Activated CD4-positive, alpha-beta T cell treated with anti-CD3 and anti-CD28 coated beads, Interleukin-2, amount 50 U/mL, for 4 hours (primary cell): ENCODE measurements around the gene HFE.
"Not testable (repeated sequence)": the region's sequence is repeated elsewhere in the genome, so short reads cannot be mapped to it uniquely, and the experiment has no call there.

Experiments used
- DNase-seq, 2 experiments: peaks; one replicate each; pipeline ENCODE4 v3.0.0-alpha.2; 2020

HFE gene

DNA sequence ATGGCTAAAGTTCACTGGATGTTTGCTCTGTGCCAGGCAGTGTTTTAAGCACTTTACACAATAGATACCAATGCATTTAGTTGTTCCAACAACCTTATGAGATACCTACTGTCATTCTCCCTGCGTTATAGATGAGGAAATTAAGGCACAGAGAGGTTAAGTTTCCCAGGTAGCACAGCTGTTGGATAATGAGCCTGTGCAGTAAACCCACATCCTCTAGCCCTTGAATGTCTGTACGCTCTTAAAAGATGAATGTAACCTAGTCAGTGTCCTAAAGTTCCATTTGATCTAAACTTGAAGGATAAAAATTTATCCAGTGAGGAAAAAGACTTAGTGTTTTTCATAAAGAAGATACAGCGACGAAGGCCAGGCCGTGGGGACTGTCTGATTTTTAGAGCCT lies 28.0 kb downstream of the HFE start:
- DNase-seq: no peak

DNA sequence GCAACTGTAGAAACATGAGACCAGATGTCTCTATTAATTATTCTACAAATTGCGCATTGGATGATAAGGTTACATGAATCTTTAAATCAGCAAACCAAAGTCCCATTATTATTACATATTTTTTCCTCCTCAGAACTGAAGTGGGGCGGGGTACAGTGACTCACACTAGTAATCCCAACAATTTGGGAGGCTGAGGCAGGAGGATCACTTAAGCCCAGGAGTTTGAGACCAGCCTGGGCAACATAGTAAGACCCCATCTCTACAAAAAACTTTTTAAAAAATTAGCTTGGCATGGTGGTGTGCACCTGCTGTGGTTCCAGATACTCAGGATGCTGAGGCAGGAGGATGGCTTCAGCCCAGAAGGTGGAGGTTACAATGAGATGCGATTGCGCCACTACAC lies 29.0 kb downstream of the HFE start:
- DNase-seq: no peak

DNA sequence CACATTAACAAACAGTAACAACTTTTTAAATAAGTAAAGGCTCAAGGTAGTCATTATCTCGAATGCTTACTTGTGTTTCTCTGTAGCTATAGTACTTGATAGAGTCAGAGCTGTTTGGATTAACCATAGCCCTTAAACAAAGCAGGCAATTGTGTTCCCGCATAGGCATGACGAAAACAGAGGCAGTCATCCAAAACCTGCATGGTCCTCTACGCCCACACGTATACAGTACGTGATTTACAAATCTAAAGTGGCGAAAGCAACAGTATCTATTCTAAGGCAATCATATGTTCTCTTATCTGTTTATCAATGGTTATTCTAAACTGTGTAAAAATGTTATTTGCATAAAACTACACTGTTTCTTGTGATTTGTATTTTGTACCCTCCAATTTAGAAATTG lies 31.8 kb downstream of the HFE start:
- DNase-seq: no peak

DNA sequence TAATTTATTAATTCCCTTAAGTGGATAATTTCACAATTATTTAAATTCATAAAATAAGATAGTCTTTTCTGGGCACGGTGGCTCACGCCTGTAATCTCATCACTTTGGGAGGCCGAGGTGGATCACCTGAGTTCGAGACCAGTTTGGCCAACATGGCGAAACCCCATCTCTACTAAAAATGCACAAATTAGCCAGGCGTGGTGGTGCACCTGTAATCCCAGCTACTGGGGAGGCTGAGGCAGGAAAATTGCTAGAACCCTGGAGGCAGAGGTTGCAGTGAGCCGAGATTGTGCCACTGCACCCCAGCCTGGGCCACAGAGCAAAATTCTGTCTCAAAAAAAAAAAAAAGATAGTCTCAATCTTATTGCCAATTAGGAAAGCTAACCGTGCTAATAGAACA lies 32.9 kb downstream of the HFE start:
- DNase-seq: not testable (repeated sequence)

DNA sequence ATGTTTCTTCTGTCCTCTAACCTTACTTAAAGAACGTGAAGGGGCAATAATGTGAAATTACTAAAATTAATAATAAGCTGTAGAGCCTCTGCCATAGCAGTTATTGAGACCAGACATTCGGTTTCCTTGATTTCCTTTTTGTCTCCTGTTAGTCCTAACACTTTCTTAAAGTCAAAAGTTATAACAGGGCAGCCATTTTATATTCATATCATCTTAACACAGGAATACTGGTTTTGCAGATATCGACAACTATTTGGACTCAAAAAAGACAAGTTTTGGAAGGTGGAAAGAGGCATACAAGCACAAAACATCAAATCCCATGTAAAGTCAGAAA lies 33.5 kb downstream of the HFE start:
- no peak for DNase-seq

DNA sequence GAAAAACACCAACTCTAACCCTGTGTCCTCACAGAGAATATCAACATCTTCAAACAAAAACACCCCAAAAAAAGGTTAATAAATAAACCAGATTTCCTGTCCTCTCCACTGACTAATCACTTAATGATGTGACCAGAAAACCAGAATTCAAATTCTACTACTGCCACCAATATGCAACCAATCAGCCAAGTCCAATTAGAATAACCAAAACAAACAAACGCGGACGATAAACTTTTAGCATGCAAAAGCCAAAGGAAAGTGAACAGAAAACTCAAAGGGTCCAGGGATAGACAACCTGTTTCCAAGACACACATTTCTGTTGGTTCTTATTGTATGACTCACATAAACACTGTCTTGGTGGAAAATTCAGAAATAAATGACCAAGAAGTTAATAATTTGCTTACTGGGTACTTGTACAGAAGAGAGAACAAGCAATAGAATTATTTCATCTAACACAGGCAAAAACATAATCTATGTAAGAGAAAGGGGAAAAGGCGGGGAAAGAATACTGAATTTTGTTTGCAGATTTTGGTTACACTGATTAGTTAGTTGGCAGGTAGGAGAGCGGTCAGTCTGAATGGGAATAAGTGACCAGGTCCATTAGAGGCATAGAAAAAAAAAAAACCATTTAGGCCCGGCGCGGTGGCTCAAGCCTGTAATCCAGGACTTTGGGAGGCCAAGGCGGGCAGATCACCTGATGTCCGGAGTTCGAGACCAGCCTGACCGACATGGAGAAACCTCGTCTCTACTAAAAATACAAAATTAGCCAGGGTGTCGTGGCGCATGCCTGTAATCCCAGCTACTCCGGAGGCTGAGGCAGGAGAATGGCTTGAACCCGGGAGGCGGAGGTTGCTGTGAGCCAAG lies 34.1 kb downstream of the HFE start:
- DNase-seq: no peak

DNA sequence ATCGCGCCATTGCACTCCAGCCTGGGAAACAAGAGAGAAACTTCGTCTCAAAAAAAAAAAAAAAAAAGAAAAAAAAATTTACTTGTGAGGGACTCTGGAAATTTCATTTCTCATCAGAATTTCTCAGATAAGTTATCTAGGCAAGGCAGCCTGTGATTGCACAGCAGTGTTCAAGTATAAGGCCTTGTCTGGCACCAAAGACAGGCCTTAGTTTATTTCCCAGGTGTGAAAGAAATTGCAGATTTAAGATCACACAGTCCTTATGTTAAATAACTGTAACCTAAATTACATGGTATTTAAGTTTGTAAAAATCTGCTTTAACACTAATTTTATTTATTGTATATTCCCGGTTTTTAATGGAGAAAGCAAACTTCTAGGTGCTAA lies 34.8 kb downstream of the HFE start:
- no peak for DNase-seq

DNA sequence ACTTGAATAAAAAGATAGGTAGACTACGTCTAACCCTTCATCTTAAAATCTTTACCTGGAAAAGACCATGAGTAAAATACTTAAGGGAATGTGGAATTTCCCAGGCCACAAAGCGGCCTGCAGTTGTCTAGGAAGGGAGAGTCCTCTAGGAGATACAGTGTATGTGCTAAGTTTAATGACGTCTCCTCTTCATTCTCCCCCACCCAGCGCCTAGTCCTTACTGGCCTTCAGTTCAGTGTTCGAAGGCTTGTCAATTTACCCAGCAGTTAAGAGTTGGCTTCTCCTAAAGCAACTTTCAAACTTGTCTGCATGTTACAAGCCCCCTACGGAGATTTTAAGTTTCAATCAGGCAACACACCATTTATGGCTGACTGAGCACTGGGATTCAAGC lies 35.2 kb downstream of the HFE start:
- DNase-seq: no peak

DNA sequence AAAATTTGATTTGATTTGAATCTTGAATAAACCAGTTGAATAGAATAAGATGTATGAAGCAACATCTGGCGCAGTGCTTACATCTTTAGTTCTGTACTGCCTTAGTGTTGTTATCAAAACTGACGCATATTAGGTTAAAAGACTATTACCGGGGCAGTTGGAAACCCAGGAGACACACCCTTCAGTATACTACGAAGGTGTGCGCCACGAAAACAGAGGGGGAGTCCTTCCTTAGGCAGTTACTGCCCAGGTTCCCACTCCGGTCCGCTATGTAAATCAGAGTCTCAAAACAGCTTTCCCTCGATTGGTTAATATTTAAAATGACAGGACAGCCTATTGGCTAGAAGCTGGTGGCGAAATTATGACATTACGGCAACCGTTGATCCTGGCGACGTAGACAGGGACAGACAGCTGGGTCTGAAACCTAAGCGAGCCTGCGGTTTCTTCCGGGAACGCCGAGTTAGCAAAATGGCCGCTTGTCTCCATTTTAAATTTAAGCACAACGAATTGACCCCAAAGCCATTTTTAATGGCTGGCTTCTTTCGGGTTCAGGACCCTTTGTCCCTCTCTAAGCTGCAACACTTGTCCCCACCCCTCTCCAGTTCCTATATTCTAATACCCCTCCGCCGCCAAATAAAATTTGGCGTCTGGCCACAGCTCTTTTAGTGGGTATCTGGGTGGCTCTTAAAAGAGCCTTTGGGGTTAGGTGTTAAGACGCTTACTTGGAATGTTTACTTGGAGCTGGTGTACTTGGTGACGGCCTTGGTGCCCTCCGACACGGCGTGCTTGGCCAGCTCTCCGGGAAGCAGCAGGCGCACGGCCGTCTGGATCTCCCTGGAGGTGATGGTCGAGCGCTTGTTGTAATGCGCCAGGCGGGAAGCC lies 35.8 kb downstream of the HFE start:
- peak; percentile 92 to 94 for DNase-seq

DNA sequence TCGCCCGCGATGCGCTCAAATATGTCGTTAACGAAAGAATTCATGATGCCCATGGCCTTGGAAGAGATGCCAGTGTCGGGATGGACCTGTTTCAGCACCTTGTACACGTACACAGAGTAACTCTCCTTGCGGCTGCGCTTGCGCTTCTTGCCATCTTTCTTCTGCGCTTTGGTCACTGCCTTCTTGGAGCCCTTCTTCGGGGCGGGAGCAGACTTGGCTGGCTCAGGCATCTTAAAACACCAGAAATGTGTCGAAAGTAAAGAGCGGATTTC lies 36.4 kb downstream of the HFE start:
- peak in 1 of 2 experiments; percentile 57 for DNase-seq

DNA sequence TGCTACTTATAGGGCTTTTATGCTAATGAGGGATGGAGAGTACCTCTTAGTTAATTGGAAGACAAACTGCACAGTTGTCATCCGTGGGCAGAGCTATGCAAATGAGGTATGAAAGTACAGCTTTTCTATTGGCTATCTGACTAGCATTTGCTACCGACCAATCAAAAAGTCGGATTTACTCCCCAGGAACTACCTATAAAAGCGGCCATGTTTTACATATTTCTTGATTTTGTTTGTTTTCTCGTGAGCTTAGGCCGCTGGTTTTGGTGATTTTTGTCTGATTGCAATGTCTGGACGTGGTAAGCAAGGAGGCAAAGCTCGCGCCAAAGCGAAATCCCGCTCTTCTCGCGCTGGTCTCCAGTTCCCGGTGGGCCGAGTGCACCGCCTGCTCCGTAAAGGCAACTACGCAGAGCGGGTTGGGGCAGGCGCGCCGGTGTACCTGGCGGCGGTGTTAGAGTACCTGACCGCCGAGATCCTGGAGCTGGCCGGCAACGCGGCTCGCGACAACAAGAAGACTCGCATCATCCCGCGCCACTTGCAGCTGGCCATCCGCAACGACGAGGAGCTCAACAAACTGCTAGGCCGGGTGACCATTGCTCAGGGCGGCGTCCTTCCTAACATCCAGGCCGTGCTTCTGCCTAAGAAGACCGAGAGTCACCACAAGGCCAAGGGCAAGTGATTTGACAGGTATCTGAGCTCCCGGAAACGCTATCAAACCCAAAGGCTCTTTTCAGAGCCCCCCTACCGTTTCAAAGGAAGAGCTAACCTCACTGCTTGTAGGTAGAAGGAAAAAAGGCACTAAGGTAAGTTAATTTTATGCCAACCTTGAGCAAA lies 36.9 kb downstream of the HFE start:
- peak; percentile 44 to 56 for DNase-seq

DNA sequence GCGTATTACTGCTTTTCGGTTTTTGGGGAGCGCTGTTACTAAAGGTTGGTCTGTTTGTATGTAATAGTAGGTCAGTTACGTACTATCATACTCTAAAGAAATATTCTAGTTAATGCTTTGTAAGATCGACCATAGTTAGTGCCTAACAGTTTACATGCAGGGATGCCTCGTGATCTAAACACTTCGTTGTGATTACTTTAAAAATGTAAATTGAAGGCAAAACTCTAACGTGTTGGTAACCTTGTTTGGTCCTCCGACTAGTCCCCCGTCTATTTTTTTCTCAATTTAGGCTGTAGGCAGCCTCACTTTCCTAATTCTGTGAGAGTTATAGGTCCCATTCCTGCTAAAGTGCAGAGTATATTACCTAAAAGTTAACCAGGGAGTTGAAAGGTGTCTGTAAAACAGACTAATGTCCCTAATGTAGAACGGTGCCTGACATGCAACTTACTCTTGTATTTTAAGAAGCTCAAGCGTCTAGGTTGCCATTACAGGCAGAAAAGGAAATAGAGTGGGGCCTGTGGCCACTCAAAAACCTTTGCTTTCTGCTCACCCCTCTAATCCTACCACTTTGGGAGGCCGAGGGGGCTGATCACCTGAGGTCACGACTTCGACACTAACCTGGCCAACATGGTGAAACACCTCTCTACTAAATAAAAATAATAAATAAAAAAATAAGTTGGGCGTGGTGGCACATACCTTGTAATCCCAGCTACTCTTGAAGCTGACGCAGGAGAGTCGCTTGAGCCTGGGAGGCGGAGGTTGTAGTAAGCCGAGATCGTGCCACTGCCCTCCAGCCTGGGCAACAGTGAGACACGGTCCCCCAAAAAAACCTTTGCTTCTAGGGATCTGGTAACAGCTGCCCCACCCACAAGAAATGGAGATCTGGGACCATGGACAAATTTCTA lies 37.8 kb downstream of the HFE start:
- DNase-seq: no peak

DNA sequence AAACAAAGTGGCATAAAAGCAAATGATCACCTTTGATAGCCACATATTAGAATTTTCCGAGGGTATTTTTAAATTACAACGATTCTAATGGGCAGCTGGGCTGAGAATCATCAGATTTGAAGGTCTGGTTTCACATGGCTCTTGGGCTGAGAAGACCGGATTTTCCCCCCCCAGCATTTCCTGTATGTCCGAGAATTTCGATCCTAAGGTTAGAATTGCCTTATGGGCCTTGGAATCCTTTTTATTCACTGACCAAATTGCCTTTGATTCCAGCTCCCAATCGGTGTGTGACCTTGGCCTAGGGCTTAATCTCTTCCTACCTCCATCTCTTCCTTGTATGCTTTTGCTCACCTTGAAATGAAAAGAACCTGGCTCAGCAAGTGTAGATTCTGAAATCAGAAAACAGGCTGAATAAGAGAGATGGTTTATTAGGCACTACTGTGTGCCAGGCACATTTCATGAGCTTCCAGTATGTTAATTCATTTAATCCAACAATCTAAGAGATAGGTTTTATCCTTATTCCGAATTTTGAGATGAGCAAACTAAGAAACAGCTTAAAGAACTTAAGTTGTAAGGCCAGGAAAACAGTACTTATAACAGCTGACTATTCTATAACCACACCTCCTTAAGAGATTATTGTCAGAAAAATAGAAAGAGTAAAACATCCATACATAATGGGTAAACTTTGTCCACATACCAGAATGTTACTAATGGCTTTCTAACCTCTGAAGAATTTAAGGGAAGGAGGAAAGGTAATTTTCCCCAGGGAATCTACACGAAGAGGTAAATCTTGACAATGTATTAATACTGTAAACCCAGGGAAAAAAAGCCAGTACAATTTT lies 39.4 kb downstream of the HFE start:
- no peak for DNase-seq

DNA sequence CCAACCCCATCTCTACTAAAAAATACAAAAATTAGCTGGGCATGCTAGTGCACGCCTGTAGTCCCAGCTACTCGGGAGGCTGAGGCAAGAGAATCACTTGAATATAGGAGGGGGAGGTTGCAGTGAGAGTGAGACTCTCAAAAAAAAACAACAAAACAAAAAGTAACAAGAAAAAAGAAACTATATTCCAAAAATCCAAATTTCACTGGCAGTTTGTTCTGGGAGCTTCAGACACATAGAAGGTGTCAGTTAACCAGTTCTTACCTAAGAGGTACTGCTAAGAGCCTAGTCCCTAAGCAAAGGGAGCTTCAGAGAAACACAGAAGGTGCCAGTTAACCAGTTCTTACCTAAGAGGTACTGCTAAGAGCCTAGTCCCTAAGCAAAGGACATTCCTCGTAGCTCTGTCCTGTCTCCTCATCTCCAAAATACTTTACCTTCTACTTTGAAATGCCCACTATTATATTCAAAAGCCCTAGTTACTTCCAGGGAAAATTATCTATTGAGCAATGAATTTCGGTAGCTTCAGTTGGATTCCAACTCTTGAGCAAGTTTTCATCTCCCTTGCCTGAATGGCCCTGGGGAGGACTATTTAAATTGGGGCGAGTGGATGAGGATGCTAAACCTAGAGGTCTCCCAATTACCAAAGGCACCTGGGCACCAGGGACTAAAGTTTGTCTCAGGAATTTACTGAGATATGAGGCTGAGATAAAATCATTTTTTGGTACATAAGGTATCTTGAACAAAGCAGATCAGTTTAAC lies 41.0 kb downstream of the HFE start:
- DNase-seq: no peak

DNA sequence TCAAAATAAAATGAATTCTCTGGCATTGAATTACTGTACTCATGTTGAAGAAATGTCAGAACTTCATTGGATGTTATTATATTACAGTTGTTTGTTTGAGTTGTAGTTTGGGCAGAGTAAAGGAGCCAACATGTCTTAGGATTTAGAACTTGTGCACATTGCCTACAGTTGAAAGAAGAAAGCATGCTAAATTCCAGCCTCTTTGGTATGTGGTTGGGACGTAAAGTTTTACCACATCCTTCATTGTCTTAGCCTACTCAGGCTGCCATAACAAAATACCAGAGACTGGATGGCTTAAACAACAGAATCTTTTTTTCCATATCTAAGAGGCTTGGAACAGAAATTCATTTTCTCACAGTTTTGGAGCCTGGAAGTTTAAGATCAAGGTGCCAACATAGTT lies 42.4 kb downstream of the HFE start:
- DNase-seq: no peak

DNA sequence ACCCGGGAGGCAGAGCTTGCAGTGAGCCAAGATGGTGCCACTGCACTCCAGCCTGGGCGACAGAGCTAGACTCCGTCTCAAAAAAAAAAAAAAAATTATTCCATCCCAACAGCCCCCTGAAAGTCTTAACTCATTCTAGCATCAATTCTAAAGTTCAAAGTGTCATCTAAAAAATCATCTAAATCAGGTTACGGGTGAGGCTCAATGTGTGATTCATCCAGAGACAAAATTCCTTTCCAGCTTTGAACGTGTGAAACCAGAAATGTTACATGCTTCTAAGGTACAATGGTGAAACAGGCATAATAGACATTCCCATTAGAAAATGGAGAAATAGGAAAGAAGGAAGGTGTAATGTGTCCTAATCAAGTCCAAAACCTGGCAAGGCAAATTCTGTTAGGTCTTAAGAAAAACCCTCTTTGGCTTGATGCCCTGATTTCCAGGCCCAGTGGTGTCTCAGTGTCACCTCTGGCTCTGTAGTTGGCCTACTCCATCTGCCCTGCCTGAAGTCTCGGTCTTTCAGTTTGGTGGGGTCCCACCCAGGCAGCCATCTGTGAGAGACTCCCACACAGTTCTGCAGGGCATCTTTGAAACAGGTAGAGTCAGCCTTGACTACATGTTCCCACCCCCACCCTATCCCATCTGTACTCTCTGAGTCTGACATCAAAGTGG lies 43.5 kb downstream of the HFE start:
- no peak for DNase-seq

DNA sequence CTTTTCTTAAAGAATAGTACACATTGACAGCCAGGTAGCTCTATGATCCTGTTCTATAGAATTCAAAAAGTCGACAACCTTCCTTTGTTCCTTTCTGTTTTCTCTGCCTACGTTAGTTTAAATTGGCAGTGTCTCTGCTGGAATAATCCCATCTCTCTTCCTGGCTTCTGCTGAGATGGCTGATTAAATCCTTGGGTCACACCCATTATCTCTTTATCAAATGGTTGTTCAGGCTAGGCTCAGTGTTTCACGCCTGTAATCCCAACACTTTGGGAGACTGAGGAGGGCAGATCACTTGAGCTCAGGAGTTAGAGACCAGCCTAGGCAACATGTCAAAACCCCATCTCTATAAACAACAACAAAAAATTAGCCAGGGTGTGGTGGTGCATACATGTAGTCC lies 44.4 kb downstream of the HFE start:
- DNase-seq: no peak

DNA sequence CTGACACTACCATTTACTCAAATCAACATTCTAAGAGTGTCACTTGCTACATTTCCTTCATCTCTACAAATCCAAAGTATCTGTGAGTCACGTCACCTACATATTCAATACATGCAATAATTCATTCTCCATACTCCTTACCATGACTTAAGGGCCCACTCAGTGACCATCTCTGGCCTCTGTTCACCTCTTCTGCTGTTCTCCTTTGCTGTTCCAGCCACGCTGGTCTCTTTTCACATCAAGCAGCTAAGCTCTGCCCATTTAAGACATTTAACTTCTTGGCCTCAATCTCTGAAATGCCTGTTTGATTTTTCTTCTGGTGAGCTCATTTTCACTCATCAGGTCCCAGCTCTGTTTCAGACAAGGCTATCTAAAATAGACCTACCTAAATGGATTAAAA lies 46.5 kb downstream of the HFE start:
- no peak for DNase-seq

DNA sequence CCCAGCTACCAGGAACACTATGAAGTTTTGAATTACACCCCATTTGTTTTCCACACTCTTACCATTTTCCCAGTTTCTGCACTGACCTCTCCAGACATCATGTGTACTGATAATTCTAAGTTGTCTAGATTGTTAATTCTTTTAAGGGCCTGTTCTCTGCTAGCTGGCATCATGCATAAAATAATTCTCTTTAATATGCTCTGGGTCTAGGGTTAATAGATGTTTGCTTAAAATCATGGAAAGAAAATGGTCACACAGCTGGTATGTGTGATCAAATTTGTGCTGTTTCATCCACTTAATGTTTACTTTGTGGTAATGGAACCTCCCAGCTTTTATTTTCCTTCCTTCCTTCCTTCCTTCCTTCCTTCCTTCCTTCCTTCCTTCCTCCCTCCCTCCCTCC lies 49.1 kb downstream of the HFE start:
- DNase-seq: no peak

DNA sequence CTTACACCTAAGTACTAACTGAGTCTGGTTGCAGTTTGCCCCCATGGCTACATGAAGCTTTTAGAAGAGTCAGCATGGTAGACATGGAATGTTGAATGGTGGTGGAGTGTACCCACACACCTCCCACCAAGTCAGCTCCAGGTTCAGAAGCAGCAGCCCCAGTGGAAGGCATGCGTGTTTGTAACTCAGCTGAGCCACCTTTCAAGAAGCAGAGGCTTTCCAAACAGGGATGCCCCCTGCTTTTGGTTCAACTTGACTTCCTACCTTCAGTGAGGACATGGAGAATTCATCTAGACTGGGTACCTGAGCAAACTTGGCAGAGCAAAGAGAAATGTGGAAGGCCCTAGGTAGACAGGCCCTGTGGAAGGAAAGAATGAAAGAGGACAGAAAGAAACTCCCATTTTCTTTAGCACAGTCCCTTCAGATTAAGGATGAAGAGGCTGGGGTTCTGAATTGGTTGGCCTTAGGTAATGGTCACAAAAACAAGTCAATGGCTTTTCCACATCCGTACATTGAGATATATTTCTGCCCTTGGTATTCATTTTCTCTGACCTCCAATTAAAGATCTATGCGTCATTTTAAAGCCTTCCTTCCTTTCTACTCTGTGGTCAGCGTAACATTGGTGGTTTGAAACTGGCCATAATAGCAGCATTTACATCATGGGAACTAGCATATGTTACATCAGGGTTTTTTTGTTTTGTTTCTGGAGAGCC lies 53.2 kb downstream of the HFE start:
- DNase-seq: no peak
